HG03159 (cell line): ENCODE results near the gene WASHC2A.
"Not testable (repeated sequence)": the region's sequence is repeated elsewhere in the genome, so short reads cannot be mapped to it uniquely, and the experiment has no call there.

Experiments used
- ATAC-seq: cut with Tn5 transposase; IDR thresholded peaks from one replicate; pipeline ENCODE4 v1.9.1; 2021; ENCODE audit warnings: mild to moderate bottlenecking, moderate library complexity; ENCODE audit not compliant: unreplicated experiment

Gene WASHC2A

GRCh38 chr10:50067546-50068351, at the start of gene WASHC2A:
Gene WASHC2A, plus strand, starts transcription at chr10:50067954. Its CDS starts 52 bp downstream, at chr10:50068006.
- ATAC-seq, result peak; percentile 91

DNA sequence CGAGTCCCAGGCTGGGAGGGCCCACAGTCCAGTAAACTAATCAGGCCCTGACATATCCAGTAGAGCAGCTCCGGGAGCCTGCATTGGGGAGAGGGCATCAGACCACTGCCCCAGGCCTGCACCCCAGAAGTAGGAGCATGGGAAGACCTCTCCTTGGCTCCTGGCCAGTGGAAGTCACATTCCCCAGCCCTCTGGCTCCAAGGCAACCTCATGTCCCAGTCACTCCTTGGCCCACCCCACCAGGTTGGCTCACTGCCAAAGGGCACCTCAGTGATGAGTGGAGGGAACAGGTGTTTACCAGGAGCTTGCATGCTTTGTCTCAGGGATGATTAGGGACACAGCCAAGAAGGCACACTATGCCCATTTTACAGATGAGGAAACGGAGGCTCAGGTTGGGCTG, 48.5 kb upstream of the WASHC2A start:
- not testable (repeated sequence) for ATAC-seq

DNA sequence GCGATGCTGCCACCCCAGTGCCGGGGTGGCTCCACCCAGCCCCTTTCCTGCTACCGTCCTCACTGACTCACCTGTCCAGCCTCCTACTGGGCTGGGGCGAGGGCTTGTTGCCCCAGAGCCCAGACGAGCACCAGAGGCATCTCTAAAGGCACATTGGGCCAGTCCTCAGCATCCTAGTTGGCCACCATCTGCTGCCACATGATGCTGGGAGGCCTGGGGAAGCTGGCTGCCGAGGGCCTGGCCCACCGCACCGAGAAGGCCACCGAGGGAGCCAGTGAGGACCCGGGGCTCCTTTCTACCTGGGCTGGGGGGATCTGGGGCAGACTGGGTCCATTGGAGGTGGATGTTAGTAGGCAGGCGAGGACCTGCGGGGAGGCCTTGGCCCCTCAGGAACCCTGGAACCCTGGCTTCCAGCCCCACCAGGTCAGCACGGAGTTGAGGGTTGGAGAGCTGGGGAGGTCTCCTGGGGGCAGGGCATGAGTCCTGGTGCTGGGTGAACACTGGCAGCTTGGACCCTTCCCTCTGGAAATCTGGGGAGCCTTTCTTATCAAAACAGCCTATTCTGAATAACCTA, 47.2 kb upstream of the WASHC2A start:
- not testable (repeated sequence) for ATAC-seq

DNA sequence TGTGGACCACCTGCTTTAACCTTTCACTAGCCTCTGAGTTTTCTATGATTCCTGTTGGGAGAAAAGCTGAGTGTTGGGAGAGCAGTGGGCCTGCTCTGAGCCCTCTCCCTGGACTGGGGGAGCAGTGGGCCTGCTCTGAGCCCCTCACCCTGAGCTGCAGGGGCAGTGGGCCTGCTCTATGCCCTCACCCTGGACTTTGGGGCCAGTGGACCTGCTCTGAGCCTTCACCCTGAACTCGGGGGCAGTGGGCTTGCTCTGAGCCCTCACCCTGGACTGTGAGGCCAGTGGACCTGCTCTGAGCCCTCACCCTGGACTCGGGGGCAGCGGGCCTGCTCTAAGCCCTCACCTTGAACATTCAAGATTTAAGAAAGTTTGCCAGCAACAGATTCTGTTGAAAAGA, 46.1 kb upstream of the WASHC2A start:
- ATAC-seq, result no peak

- ATAC-seq, result not testable (repeated sequence)
Measured at GRCh38 chr10:50024716-50025383, 42.9 kb upstream of the WASHC2A start.

- no peak for ATAC-seq
Measured at GRCh38 chr10:50025627-50026026, 42.1 kb upstream of the WASHC2A start.

GRCh38 chr10:50027195-50027594, 40.6 kb upstream of the WASHC2A start:
- no peak for ATAC-seq

DNA sequence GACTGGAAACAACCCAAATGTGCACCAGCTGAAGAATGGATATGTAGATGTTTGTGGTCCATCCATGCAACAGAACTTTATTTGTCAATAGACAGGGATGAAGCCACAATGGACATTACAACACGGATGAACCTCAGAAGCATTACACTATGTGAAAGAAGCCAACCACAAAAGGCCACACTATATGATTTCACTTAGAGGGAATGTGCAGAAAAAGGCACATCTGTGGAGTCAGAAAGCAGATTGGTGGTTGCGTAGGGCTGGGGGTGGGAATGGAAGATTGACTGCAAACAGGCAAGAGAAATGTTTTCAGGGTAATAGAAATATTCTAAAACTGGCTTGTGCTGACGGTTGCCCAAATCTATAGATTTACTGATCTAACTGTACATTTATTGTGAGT, 34.3 kb upstream of the WASHC2A start:
- no peak for ATAC-seq

DNA sequence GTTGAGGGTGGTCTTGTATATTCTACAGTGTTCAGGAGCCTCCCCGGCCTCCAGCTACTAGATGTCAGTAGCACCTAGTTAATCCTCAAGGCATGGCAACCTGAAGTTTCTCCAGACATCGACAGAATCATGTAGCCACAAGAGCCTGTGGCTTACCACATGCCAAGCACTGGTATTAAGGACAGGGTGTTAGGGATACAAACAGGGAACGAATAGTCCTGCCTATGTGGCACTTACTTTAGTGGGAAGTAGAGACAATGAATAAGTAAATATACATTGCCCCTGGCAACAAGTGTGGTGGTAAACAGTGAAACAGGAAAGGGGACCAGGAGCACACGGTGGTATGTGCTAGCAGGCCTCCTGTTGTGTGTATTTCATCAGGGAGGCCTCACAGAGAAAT, 32.4 kb upstream of the WASHC2A start:
- ATAC-seq, result not testable (repeated sequence)

DNA sequence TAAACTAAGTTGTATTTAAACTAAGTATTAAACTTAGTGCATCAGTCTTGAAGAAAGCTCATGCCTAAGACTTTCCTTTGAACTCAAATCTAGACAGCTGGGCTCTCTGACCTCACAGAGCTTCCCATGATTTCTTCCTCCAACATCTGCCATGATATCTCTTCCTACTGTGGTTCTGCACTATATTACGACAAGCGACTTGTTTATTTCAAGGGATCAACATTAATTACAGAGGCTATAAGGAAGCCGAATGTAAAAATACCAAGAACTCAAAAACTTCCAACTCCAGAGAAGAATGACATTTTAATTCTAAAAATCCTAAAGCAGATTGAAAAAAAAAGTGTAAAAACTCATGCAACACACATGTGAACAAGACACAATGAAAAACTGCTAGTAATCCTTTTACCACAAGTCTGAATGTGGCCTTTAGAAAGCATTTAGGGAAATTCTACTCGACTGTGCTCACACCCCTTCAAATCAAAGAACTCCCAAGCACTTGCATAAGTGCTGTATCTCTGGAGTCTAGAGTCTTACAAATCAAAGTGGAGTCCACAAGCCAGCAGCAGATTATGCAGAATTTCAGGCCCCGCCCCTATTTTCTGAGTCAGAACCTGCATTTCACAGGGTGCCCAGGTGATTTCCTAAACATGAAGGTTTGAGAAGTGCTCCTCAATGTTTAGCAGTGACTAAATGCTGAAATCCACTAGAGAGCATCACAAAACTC, 22.7 kb upstream of the WASHC2A start:
- ATAC-seq, result no peak

DNA sequence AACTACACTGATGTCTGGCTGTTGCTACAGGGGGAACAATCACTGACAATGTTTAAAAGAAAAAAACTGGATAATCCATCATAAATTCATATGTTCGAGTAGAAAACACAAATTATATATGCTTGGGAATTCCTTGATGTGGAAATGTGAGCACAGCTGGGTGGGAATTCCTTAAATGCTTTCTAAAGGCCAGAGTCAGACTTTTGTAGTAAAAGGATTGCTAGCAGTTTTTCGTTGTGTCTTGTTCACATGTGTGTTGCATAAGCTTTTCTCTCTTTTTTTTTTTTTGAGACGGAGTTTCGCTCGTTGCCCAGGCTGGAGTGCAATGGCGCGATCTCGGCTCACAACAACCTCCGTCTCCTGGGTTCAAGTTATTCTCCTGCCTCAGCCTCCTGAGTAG, 21.3 kb upstream of the WASHC2A start:
- not testable (repeated sequence) for ATAC-seq

GRCh38 chr10:50047594-50047993, 20.2 kb upstream of the WASHC2A start:
- ATAC-seq, result not testable (repeated sequence)

DNA sequence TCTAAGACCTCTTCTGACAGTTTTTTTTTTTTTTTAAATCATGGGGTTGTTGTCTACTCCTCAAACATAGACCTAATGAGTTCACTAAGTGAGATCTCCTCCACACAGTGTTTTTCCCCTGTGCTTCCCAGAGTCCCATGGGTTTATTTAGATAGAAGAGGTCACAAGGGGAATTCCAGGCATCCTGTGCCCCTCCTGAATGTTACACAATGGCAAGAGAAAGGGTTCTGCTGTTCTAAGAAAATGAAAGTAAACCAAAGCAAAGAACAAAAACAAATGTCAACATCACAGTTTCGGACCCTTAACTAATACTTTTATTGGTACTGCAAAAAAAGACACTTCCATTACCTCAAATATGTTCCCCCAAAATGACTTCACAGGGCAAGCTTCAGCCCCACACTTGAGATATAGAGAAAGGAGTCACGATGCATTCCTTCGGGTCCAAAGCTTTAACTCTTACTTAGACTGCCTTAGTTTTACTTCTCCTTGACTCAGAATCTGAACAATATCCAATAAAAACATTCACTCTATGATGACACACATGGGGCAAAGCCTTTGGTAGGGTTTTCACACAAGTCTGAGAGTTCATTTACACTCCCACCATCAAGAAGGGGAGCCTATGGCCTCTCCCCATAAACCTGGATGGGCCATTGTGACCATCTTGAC, 15.6 kb upstream of the WASHC2A start:
- ATAC-seq, result not testable (repeated sequence)

GRCh38 chr10:50052778-50053376, 14.9 kb upstream of the WASHC2A start:
- not testable (repeated sequence) for ATAC-seq

DNA sequence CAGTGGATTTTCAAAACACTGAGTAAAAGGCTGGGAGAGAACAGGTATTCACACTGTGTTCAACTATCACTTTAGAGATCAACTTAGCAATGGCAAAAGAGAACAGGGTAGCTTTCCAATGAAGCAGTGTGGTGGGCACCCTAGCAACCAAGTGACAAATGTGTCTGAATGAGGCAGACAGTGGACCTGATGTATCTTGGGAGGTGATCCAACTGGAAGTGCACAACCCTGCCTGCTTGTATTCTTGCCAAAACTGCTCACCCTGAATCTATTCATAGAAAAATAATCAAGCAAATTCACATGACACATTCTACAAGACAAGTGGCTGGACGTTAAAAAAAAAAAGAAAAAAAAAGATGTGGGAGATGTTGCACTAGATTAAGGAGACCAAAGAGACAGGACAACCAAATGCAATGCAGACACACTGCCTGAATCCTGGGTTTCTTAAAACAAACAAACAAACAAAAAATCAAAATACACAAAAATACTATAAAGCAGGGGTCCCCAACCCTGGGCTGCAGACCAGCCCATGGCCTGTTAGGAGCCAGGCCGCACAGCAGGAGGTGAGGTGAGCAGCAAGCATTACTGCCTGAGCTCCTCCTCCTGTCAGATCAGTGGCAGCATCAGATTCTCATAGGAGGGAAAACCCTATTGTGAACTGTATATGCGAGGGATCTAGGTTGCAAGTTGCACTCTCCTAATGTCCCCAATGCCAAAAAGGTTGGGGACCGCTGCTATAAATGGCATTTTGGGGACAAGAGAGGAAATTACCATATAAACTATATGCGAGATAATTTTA, 12.1 kb upstream of the WASHC2A start:
- ATAC-seq, result not testable (repeated sequence)

- ATAC-seq, result not testable (repeated sequence)
Measured at GRCh38 chr10:50056654-50057053, 11.1 kb upstream of the WASHC2A start.

- ATAC-seq, result not testable (repeated sequence)
Measured at GRCh38 chr10:50058727-50059126, 9.0 kb upstream of the WASHC2A start.

DNA sequence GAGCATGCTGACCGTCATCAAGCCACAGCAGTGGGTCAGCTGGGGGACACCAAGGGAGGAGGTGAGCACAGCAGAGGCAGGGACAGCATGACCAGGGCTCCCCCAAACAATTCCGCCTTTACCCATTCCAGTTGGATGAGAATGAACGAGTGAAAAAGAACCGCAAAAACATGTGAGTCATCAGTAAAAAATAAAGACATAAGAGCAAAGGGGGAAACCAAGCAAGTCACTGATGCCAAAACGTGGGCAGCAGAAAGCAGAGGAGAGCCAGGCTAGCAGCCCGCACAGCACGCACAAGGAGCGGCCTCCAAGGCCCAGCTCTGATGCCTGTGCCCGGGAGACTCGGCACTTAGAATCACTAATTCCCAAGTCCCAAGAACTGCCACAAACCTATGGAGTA, 7.8 kb upstream of the WASHC2A start:
- ATAC-seq, result not testable (repeated sequence)

DNA sequence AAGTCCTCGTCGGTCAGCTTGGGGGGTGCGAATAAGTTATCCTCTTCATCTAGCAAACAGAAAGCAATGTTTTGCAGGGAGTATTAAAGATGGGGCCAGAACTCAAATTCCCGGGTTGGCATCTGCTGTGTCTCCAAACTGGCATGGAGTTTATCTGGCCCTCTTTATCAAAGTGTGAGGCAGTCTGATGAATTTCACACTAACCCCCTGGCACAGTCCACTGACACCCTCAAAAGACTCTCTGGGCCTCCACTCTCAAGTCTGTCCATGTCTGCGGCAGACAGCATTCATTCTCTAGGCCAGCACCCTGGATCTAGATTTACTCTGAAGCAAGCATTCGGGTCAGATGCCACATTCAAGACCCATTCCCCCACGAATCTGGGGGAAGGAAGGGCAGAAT, 6.2 kb upstream of the WASHC2A start:
- ATAC-seq, result not testable (repeated sequence)
